SK-N-SH (cell line): ENCODE data around the gene TBL1X. TPM values are rescaled to one million over a fixed set of nuclear protein-coding genes. Genes with fewer than 3 reads are reported as not detected.

ENCODE experiments used
- CTCF ChIA-PET: fragments of 300-600, 350-600 bp; formaldehyde crosslinking; extraction: SDS; loops from one replicate; lab custom pipeline; 2021; lab: Yijun Ruan, JAX
- POLR2A ChIA-PET: fragments of 350-600 bp; sonication (Branson Sonifier 250); formaldehyde crosslinking; extraction: SDS; loops from one replicate; lab custom pipeline; 2020; ENCODE audit warnings: antibody characterized with exemption, inconsistent platforms; lab: Yijun Ruan, JAX
- DNase-seq: peaks from one replicate; pipeline ENCODE4 v3.0.0; 2012
- H2AFZ ChIP-seq: fragments of 200-600 bp; sonication (generic); 2 replicates; pipeline ENCODE4 v1.8.1; 2016; ENCODE audit warnings: antibody characterized with exemption, mild to moderate bottlenecking, low read depth
- H3F3A ChIP-seq: fragments of 200-600 bp; sonication (generic); replicated peaks from 2 replicates; pipeline ENCODE3; 2016; ENCODE audit warnings: antibody characterized with exemption, mild to moderate bottlenecking; ENCODE audit not compliant: insufficient read depth
- H3K27ac ChIP-seq, 2 experiments: fragments of 200-500 bp in 1 of 2; fragments of 200-600 bp in 1 of 2; sonication (Bioruptor generic) in 1 of 2; sonication (generic), shearing (Covaris generic) in 1 of 2; 2 replicates each; pipeline versions ENCODE4 v1.5.1 to v1.6.1; 2014 to 2016; ENCODE audit warnings: low read depth in 2 of 2, inconsistent platforms in 1 of 2, low read length in 1 of 2, mild to moderate bottlenecking in 1 of 2, mixed read lengths in 1 of 2
- H3K27me3 ChIP-seq: fragments of 200-600 bp; sonication (generic), shearing (Covaris generic); 2 replicates; pipeline ENCODE4 v1.6.1; 2016; ENCODE audit warnings: mixed run types; ENCODE audit not compliant: insufficient read depth
- H3K36me3 ChIP-seq, 2 experiments: fragments of 200-500 bp in 1 of 2; fragments of 200-600 bp in 1 of 2; sonication (Bioruptor generic) in 1 of 2; sonication (generic) in 1 of 2; replicated peaks in 1 of 2; 2 replicates each; pipeline versions ENCODE3 to v1.5.1; 2014 to 2016; ENCODE audit warnings: low read length in 1 of 2, mild to moderate bottlenecking in 1 of 2; ENCODE audit not compliant: insufficient read depth in 2 of 2, control insufficient read depth in 1 of 2
- H3K4me1 ChIP-seq, 2 experiments: fragments of 200-500 bp in 1 of 2; fragments of 200-600 bp in 1 of 2; sonication (Bioruptor generic) in 1 of 2; sonication (generic), shearing (Covaris generic) in 1 of 2; 2 replicates each; pipeline versions ENCODE4 v1.5.1 to v1.6.1; 2014 to 2016; ENCODE audit warnings: low read depth in 1 of 2, low read length in 1 of 2, mixed run types in 1 of 2; ENCODE audit not compliant: insufficient read depth in 2 of 2, control insufficient read depth in 1 of 2
- H3K4me2 ChIP-seq: fragments of 200-600 bp; sonication (generic), shearing (Covaris generic); 2 replicates; pipeline ENCODE4 v1.6.1; 2017; ENCODE audit warnings: mixed run types
- H3K4me3 ChIP-seq, 2 experiments: fragments of 200-500 bp in 1 of 2; fragments of 200-600 bp in 1 of 2; sonication (Bioruptor generic) in 1 of 2; sonication (generic), shearing (Covaris generic) in 1 of 2; 2 replicates each; pipeline versions ENCODE4 v1.5.1 to v1.8.1; 2014 to 2016; ENCODE audit warnings: low read depth in 2 of 2, inconsistent platforms in 1 of 2, low read length in 1 of 2, mild to moderate bottlenecking in 1 of 2, mixed read lengths in 1 of 2, moderate library complexity in 1 of 2
- H3K79me2 ChIP-seq: fragments of 200-600 bp; sonication (generic); 2 replicates; pipeline ENCODE4 v1.8.1; 2017; ENCODE audit warnings: mild to moderate bottlenecking; ENCODE audit not compliant: insufficient read depth
- H3K9ac ChIP-seq: fragments of 200-600 bp; sonication (generic); 2 replicates; pipeline ENCODE4 v1.6.1; 2017; ENCODE audit warnings: mixed run types
- H3K9me2 ChIP-seq: fragments of 200-600 bp; sonication (generic); 2 replicates; pipeline ENCODE4 v1.6.1; 2017; ENCODE audit warnings: mixed run types
- H3K9me3 ChIP-seq: fragments of 200-600 bp; sonication (generic); 2 replicates; pipeline ENCODE4 v1.6.1; 2017; ENCODE audit warnings: mixed run types, mild to moderate bottlenecking, moderate library complexity
- H4K20me1 ChIP-seq: fragments of 200-600 bp; sonication (generic); 2 replicates; pipeline ENCODE4 v1.6.1; 2017; ENCODE audit warnings: mild to moderate bottlenecking, mixed run types; ENCODE audit not compliant: insufficient read depth
- ELF1 ChIP-seq: IDR thresholded peaks from 2 replicates; pipeline ENCODE4 v1.4.0; 2012
- EP300 ChIP-seq, 2 experiments: IDR thresholded peaks; 2 replicates each; pipeline versions ENCODE4 v1.4.0 to v1.6.1; 2012; ENCODE audit warnings: borderline replicate concordance in 1 of 2, low read depth in 1 of 2, low read length in 1 of 2
- FOSL2 ChIP-seq: IDR thresholded peaks from 2 replicates; pipeline ENCODE4 v1.4.0; 2012; ENCODE audit warnings: low read depth, mild to moderate bottlenecking, moderate library complexity, borderline replicate concordance
- FOXJ3 ChIP-seq: sonication (generic); formaldehyde crosslinking; IDR thresholded peaks from 2 replicates; pipeline ENCODE4 v1.5.1; 2020; ENCODE audit warnings: mild to moderate bottlenecking, missing genetic modification reagents
- JUND ChIP-seq: IDR thresholded peaks from 2 replicates; pipeline ENCODE4 v1.4.0; 2012
- MEF2A ChIP-seq: IDR thresholded peaks from 2 replicates; pipeline ENCODE4 v1.4.0; 2012; ENCODE audit warnings: low read depth, borderline replicate concordance
- MXI1 ChIP-seq: IDR thresholded peaks from 2 replicates; pipeline ENCODE4 v1.6.1; 2012; ENCODE audit warnings: mild to moderate bottlenecking, low read depth, low read length, improper control_type of control experiment
- NRF1 ChIP-seq: IDR thresholded peaks from 2 replicates; pipeline ENCODE4 v1.6.1; 2012; ENCODE audit warnings: low read depth, mild to moderate bottlenecking, low read length
- RAD21 ChIP-seq: IDR thresholded peaks from 2 replicates; pipeline ENCODE4 v1.6.1; 2012; ENCODE audit warnings: mild to moderate bottlenecking, low read length
- RCOR1 ChIP-seq: fragments of 150-350 bp; IDR thresholded peaks from 2 replicates; pipeline ENCODE4 v1.6.1; 2017; ENCODE audit warnings: antibody characterized with exemption, low read length
- RFX5 ChIP-seq: IDR thresholded peaks from 2 replicates; pipeline ENCODE4 v1.6.1; 2012; ENCODE audit warnings: mild to moderate bottlenecking, improper control_type of control experiment, low read length
- RXRA ChIP-seq: IDR thresholded peaks from 2 replicates; pipeline ENCODE4 v1.4.0; 2012; ENCODE audit warnings: low read depth, mild to moderate bottlenecking, borderline replicate concordance
- SIN3A ChIP-seq: IDR thresholded peaks from 2 replicates; pipeline ENCODE4 v1.6.1; 2012; ENCODE audit warnings: low read depth, mild to moderate bottlenecking, low read length, moderate library complexity, borderline replicate concordance
- TCF12 ChIP-seq: IDR thresholded peaks from 2 replicates; pipeline ENCODE4 v1.4.0; 2012
- YY1 ChIP-seq: IDR thresholded peaks from 2 replicates; pipeline ENCODE4 v1.4.0; 2012; ENCODE audit warnings: low read depth, mild to moderate bottlenecking
- WGBS: methylation state at CpG from one replicate; pipeline ENCODE4 v1.1.6; 2017; ENCODE audit warnings: low lambda C conversion rate; 5-methylcytosine and 5-hydroxymethylcytosine counted together
- polyA plus RNA-seq, 3 experiments: library from polyadenylated mRNA; depleted of rRNA; stranded (reverse); fragments of >200 nt; gene quantifications; 2 replicates each; pipeline ENCODE4 v1.2.3, GENCODE V29; 2012
- TF ChIP-seq, protein P1 (sequence below): IDR thresholded peaks from 2 replicates; pipeline ENCODE4; 2012
- TF ChIP-seq, protein P2 (sequence below): IDR thresholded peaks from 2 replicates; pipeline ENCODE4 v1.6.1; 2012; ENCODE audit warnings: mild to moderate bottlenecking, low read depth, low read length, moderate library complexity

The TBL1X gene
- polyA plus RNA-seq, 1 of the 3 experiments (the other 2 are of a cell fraction), result 10.6 TPM

DNA sequence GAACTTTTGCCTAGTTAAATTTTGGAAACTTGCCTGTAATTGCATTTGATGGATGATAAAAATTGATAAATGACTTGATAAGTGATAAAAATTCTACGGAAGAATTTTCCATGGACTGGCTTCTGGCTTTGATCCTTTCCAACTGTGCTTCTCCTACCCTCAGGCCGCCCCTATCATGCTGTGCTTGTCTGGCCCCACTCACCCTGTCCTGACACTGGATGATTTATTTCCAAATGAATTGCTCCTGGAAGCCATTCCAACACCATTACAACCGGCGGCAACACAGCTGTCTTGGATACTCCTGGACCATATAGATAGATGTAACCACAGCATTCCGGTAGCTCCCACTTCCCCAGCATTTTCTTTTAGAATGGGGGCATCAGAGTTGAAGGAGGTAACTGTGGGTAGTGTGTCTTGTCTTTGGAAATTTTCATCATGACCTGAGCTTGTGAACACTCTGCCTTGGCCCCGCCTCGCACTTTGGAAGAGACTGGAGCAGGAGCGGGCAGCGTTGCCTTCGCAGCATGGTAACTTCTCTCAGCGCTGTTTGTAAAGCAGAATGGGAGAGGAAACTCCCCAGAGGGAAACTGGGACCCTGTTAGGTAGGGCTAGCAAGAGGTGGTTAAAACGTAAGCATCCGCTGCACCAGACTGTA, 77.4 kb downstream of the TBL1X start:
- CTCF ChIA-PET, result no interaction called here
- H3K4me3 ChIP-seq, result no peak overlapping the region
- TF ChIP-seq EP300 (IDR thresholded peaks at IDR 0.05; ENCODE audit: borderline replicate concordance in 1 of 2, low read depth in 1 of 2, low read length in 1 of 2), result peak in 1 of 2 experiments; percentile 62; a peak in 1 of 4 replicates
- TF ChIP-seq MEF2A, result no peak
- peak; percentile 67 for TF ChIP-seq RCOR1
- TF ChIP-seq, protein P1, sequence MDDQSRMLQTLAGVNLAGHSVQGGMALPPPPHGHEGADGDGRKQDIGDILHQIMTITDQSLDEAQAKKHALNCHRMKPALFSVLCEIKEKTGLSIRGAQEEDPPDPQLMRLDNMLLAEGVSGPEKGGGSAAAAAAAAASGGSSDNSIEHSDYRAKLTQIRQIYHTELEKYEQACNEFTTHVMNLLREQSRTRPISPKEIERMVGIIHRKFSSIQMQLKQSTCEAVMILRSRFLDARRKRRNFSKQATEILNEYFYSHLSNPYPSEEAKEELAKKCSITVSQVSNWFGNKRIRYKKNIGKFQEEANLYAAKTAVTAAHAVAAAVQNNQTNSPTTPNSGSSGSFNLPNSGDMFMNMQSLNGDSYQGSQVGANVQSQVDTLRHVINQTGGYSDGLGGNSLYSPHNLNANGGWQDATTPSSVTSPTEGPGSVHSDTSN, result 0 out of 2 replicates have a peak, but pooled peaks have one; percentile 8
- 50% methylated on average over 12 of the region's 13 CpGs for WGBS
- no peak overlapping the region for H3K4me2 ChIP-seq
- H3K9me3 ChIP-seq, result no peaks in the 10 kb centered on the region
- H3K9me2 ChIP-seq, result no peaks in the 10 kb centered on the region
- no peaks in the 10 kb centered on the region for H4K20me1 ChIP-seq
- POLR2A ChIA-PET, result no interaction called here
- H3K9ac ChIP-seq, result no peak overlapping the region
- H2AFZ ChIP-seq, result no peak overlapping the region
- H3K27ac ChIP-seq, result no peak overlapping the region
- H3F3A ChIP-seq, result no peaks in the 10 kb centered on the region
- H3K27me3 ChIP-seq, result no peaks in the 10 kb centered on the region
- H3K79me2 ChIP-seq, result peaks cover 3% of the 10 kb centered on the region; the same call in 1 of the 2 replicates
- DNase-seq, result peak; percentile 41
- H3K36me3 ChIP-seq, result no peaks in the 10 kb centered on the region
- peaks cover 0 to 20% of the 10 kb centered on the region in 2 experiments; a peak in 1 of 4 replicates for H3K4me1 ChIP-seq

DNA sequence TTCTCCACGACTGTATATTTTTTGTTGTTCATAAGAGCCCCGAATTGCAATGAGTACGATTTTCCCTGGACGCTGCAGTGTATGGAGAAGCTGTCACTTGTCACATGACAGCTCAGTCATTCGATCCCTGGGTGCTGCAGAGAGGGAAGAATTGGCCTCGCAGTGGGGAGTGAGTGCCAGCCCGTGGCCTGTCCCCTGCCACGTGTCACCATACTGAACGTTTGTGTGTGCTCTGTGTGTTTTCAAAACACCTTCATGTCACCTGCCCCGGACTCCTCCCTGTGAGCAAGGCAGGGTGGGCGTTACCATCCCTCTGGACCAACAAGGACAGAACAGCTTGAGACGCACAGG, 77.9 kb downstream of the TBL1X start:
- no peak overlapping the region for H3K4me2 ChIP-seq
- no peak overlapping the region for H2AFZ ChIP-seq
- POLR2A ChIA-PET, result no interaction called here
- H3K9me3 ChIP-seq, result no peaks in the 10 kb centered on the region
- no peak overlapping the region for H3K27ac ChIP-seq
- no peaks in the 10 kb centered on the region for H3K36me3 ChIP-seq
- H3K27me3 ChIP-seq, result no peaks in the 10 kb centered on the region
- no peak for TF ChIP-seq RAD21
- TF ChIP-seq RXRA, result no peak
- TF ChIP-seq EP300 (IDR thresholded peaks at IDR 0.05; ENCODE audit: borderline replicate concordance in 1 of 2, low read depth in 1 of 2, low read length in 1 of 2), result no peak
- TF ChIP-seq, protein P2, sequence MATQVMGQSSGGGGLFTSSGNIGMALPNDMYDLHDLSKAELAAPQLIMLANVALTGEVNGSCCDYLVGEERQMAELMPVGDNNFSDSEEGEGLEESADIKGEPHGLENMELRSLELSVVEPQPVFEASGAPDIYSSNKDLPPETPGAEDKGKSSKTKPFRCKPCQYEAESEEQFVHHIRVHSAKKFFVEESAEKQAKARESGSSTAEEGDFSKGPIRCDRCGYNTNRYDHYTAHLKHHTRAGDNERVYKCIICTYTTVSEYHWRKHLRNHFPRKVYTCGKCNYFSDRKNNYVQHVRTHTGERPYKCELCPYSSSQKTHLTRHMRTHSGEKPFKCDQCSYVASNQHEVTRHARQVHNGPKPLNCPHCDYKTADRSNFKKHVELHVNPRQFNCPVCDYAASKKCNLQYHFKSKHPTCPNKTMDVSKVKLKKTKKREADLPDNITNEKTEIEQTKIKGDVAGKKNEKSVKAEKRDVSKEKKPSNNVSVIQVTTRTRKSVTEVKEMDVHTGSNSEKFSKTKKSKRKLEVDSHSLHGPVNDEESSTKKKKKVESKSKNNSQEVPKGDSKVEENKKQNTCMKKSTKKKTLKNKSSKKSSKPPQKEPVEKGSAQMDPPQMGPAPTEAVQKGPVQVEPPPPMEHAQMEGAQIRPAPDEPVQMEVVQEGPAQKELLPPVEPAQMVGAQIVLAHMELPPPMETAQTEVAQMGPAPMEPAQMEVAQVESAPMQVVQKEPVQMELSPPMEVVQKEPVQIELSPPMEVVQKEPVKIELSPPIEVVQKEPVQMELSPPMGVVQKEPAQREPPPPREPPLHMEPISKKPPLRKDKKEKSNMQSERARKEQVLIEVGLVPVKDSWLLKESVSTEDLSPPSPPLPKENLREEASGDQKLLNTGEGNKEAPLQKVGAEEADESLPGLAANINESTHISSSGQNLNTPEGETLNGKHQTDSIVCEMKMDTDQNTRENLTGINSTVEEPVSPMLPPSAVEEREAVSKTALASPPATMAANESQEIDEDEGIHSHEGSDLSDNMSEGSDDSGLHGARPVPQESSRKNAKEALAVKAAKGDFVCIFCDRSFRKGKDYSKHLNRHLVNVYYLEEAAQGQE, result no peak
- no peak for TF ChIP-seq NRF1
- TF ChIP-seq YY1, result no peak
- TF ChIP-seq MXI1, result no peak
- TF ChIP-seq RFX5, result no peak
- no peak for TF ChIP-seq FOXJ3
- no peak for TF ChIP-seq ELF1
- no peak for TF ChIP-seq SIN3A
- TF ChIP-seq FOSL2, result no peak
- no peak for TF ChIP-seq JUND
- no peak for TF ChIP-seq TCF12
- TF ChIP-seq, all 33 proteins: peak for 0
- no peaks in the 10 kb centered on the region for H4K20me1 ChIP-seq
- no peak overlapping the region for H3K4me3 ChIP-seq
- no peaks in the 10 kb centered on the region for H3F3A ChIP-seq
- WGBS, result 45% methylated on average over 10 of the region's 12 CpGs
- peaks cover 3% of the 10 kb centered on the region; the same call in 1 of the 2 replicates for H3K79me2 ChIP-seq
- H3K4me1 ChIP-seq, result peaks cover 0 to 20% of the 10 kb centered on the region in 2 experiments; a peak in 1 of 4 replicates
- no peaks in the 10 kb centered on the region for H3K9me2 ChIP-seq
- no peak for DNase-seq
- CTCF ChIA-PET, result no interaction called here
- no peak overlapping the region for H3K9ac ChIP-seq
